CD4-positive, alpha-beta T cell treated with Interleukin-17A for 1 hour (primary cell): Measurements from ENCODE around the gene IL1B.
A peak's percentile ranks its signal among the peaks of the same experiment; 100 is the strongest.

Experiments used
- DNase-seq: peaks from one replicate; pipeline ENCODE4 v3.0.0-alpha.2; 2020

The IL1B gene

DNA sequence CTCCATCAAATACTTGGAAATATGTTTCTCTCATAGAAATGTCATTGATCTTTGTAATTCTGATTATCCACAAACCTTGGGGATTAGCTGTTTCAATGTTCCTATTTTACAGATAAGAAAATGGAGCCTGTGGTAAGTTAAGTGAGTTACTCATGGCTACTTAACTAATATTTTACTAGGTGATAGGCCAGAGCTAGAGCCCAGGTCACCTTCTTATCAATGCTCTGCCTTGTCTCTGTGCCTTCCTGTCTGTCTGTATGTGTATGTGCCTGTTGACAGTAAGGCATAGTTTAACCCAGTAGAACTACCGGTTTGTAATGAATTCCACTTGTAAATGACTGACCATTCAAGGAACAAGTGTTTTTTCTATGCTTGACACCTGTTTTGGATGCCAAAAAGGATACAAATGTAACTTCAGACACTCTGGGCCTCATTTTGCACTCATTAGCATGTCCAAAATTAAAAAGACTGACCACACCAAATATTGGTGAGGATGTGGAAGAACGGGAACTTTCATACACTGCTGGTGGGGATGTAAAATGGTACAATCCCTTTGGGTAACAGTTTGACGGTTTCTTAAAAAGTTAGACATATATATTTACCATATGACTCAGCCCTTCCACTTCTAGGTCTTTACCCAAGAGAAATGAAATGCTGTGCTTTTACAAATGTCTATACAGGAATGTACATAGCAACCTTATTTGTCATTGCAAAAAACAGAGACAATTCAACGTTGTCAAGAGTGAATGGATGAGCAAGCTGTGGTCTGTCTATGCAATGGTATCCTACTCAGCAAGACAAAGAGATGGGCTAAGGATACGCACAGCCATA is 32.7 kb downstream of the IL1B start:
- DNase-seq, result no peak

DNA sequence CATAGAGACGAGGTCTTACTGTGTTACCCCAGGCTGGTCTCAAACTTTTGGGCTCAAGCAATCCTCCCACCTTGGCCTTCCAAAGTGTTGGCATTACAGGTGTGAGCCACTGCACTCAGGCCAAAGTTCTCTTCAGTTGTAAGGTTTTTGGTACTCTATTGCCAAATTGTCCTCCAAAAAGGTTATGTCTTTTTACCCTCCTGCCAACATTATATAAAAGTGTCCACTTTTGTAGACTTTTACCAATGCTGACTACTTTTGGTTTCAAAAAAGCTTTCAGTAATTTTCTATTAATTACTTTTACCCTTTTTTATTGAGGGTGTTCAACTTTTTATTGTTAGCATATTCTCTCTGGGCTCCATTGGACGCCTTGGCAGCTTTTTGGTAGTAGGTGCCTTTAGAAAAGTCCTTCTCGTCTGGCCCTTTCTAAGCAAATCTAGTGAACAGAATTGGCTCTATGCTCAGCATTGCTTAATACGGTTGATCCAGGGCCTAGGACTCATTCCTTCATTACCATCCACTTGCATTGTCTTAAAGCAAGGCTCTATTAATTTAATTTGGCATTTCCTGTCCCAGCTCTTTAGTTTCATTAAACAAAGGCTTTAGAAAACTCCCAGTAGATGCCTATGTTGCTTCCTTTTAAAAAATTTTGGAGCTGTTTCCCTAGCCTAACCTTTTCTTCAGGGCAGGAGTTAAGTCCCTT is 35.5 kb downstream of the IL1B start:
- DNase-seq, result no peak

GRCh38 chr2:112798979-112799975 is 37.3 kb downstream of the IL1B start:
- no peak for DNase-seq

DNA sequence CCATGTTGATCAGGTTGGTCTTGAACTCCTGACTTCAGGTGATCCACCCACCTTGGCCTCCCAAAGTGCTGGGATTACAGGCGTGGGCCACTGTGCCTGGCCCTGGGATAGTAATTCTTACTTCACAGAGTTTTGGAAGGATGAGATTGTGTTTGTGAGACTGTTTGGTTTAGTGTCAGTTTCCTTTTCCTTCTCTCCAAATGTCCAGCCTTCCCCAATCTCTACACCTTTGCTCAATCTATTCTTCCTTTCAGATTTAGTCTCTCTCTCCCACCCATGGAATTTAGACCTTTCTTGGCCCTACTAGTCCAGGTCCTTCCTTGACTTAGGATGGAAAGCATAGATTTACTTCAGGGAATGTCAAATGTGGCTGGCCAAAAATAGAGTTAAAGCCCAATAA is 40.1 kb downstream of the IL1B start:
- no peak for DNase-seq

- DNase-seq, result no peak
Observed at GRCh38 chr2:112795774-112796173, 40.8 kb downstream of the IL1B start.

- no peak for DNase-seq
Observed at GRCh38 chr2:112794841-112795240, 41.7 kb downstream of the IL1B start.

GRCh38 chr2:112794131-112794733 is 42.3 kb downstream of the IL1B start:
- peak; percentile 39 for DNase-seq

- peak; percentile 14 for DNase-seq
Observed at GRCh38 chr2:112793449-112793978, 43.1 kb downstream of the IL1B start.

DNA sequence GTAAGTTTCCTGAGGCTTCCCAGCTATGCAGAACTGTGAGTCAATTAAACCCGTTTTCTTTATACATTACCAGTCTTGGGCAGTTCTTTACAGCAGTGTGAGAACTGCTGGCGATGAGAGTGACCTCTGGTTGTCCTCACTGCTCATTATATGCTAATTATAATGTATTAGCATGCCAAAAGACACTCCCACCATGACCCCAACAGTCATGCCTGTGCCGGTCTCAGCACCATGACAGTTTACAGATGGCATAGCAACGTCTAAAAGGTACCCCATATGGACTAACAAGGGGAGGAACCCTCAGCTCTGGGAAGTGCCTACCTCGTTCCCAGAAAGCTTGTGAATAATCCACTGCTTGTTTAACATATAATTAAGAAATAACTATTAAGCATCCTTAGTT is 44.2 kb downstream of the IL1B start:
- DNase-seq, result no peak

GRCh38 chr2:112791693-112792230 is 44.8 kb downstream of the IL1B start:
- DNase-seq, result no peak

GRCh38 chr2:112791019-112791418 is 45.6 kb downstream of the IL1B start:
- no peak for DNase-seq

DNA sequence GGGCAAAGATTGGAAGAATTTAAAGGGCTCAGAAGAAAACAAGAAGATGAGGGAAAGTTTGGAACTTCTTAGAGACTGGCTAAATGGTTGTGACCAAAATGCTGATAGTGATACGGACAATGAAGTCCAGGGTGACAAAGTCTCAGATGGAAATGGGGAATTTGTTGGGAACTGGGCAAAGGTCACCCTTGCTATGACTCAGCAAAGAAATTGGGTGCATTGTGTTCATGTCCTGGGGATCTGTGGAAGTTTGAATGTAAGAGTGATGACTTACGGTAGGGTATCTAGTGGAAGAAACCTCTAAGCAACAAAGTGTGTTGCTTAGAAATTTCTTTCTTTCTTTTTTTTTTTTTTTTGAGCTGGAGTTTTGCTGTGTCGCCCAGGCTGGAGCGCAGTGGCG is 46.3 kb downstream of the IL1B start:
- no peak for DNase-seq

DNA sequence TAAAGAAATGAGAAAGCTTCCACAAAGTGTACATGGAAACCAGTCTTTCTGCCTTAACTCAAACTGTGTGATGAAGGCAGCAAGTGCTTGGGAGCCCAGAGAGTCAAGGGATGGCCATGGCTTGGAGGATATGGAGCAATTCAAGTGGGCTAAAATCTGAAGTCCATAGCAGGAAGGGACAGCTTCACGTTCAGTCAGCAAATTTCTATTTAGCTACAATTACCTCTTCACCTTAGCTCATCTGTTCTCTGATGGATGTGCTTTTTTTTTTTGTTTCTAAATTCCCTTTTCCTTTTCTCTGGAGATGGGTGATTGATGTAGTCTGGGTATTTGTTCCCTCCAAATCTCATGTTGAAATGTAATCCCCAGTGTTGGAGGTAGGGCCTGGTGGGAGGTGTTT is 47.4 kb downstream of the IL1B start:
- no peak for DNase-seq

- no peak for DNase-seq
Observed at GRCh38 chr2:112788653-112789052, 47.9 kb downstream of the IL1B start.

GRCh38 chr2:112787729-112788393 is 48.7 kb downstream of the IL1B start:
- no peak for DNase-seq

DNA sequence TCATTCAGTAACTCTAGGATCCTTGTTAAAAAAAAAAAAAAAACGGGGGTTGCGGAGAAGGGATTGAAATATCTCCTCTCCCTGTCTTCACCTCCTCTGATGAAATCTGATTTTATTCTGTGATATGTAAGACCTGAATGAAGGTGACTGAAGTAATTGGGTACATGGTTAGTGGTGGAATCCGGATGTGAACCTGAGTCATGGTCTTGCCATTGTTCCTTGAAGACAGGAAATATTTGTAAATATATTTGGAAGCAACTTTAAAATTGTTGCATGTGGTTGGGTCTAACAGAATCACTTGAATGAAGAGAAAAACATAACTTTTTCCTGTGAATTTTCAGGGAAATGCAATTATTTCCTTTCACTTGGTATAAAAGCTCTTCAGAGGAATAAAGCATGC is 49.3 kb downstream of the IL1B start:
- DNase-seq, result no peak

DNA sequence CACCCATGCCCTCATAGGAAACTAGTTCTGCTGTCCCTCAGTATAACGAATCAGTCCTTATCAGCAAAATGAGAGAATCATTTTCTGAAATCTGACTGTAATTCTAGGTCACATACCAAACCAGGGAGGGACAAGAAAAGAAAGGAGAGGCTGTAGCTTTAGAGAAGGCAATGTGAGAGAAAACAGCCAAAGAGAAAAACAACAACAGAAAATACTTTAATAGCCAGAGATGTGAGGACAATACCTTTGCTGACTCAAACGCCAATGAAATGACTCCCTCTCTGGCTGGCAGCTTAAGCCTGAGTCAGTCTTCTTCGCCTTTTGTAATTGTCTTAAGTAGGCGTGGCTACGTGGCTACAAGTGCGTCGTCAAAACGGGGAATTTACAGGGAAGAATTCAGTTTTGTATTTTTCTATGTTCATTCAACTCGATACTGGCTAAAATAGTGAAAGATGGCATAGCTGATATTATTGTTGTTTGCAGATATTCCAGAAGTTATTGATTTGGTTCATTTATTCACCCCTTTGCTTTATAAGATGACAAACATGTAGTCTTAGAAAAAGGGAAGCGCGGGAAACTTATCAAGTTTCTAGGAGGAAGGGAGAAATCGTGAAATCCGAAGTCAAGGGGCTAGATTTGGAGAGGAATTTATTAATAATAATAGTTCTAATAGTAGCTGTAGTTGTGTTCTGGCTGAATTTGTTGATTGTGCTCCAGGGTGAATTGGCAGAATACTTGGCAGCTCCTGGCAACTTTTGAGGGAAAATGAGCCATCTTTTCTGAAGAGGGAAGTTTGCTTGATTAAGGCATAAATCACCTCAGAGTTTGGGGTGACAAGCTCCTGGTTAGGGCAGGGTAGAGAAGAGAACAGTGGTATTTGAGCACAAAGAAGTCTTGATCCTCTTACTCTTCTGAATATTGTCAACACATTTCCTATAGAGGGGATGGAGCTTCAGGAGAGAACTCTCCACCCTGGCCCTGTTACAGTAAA is 52.1 kb downstream of the IL1B start, which contains the start of gene IL1A:
Gene IL1A, minus strand, starts transcription at position 295 of the 991 bp plus-strand sequence. CDS start 723 bp downstream, outside the sequence.
- DNase-seq, result no peak

DNA sequence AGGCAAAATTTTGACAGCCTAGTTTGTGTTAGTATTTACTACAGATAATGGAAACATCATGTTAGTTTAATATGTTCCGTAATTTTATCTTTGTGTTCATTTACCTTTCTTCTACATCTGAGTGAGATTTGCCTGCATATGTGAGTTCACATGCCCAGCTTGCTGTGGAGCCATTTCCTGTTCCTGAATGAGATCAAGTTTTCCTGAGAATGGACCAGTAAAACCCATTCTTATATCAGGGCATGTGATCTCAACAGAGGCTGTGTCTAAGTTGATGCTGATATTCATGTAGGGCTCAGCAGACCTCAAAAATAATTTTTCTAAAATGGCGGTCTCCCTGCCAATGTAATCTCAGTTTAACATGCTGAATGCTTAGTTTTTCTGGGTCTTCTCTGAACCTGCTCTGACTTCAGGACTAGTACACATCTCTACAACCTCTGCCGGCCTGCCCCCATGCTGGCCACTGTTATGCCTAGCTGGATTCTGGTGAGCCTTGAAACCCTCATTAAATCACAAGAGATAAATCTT is 53.3 kb downstream of the IL1B start:
- no peak for DNase-seq

DNA sequence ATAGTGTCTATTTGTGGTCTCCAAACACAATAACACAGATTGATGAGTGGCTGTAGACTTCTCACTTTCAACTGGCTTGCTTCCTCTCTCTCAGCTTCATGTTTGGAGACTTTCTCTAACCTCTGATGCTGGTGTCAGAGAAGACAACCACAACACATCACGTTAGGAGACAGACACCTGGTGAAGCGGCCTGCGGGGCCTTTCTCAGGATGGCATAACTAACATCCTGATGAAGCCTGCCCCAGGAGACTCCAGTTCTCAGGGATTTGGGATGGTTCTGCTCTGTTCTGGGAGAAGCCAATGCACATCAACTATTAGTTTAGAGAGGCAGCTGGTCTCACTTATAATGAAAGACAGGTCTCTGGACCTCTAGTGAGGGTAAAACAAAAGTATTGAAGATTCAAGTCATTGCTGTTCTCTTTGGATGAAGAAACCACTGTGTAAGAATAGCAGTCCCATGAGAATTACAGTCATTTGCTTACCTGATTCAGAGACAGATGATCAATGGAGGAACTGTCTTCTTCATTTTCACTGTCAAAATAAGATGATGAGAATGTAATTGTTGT is 54.3 kb downstream of the IL1B start:
- DNase-seq, result no peak
